Keratinocyte (primary cell): Measurements from ENCODE around the gene SNN.

Source experiments
- EZH2 ChIP-seq: IDR thresholded peaks from one replicate; pipeline ENCODE4 v1.6.1; 2012; ENCODE audit warnings: inconsistent platforms, mild to moderate bottlenecking, low read length, moderate library complexity
- TF ChIP-seq, protein P1 (sequence below), 3 experiments: IDR thresholded peaks in 1 of 3; conservative IDR thresholded peaks in 1 of 3; optimal IDR thresholded peaks in 1 of 3; 2 replicates in 2 of 3; 3 replicates in 1 of 3; pipeline versions ENCODE3 to v1.5.1; 2011; ENCODE audit warnings: low read length in 3 of 3, mild to moderate bottlenecking in 3 of 3, moderate library complexity in 2 of 3, control low read depth in 1 of 3, inconsistent platforms in 1 of 3; ENCODE audit not compliant: insufficient read depth in 2 of 3; ENCODE audit errors: extremely low read depth in 1 of 3

DNA sequence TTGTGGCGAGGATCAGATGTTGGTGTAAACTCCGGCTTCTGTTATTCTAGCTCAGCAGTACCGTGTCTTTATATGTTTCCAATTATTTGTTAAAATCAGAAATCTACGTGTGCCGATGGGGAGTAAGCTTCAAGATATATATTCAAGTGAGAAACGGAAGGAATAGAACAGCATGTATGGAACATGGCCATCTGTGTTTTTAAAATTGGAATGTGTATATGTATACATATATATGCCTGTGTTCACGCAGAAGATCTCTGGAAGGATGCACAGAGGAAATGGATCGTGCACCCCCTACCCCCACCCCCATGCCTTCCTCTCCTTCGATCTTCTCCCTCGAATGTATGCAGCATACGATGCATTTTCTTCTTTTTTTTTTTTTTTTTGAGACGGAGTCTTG is 7.7 kb upstream of the SNN start:
- TF ChIP-seq, protein P1, sequence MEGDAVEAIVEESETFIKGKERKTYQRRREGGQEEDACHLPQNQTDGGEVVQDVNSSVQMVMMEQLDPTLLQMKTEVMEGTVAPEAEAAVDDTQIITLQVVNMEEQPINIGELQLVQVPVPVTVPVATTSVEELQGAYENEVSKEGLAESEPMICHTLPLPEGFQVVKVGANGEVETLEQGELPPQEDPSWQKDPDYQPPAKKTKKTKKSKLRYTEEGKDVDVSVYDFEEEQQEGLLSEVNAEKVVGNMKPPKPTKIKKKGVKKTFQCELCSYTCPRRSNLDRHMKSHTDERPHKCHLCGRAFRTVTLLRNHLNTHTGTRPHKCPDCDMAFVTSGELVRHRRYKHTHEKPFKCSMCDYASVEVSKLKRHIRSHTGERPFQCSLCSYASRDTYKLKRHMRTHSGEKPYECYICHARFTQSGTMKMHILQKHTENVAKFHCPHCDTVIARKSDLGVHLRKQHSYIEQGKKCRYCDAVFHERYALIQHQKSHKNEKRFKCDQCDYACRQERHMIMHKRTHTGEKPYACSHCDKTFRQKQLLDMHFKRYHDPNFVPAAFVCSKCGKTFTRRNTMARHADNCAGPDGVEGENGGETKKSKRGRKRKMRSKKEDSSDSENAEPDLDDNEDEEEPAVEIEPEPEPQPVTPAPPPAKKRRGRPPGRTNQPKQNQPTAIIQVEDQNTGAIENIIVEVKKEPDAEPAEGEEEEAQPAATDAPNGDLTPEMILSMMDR (optimal IDR thresholded peaks at IDR 0.05 in 1 of 3, IDR thresholded peaks at IDR 0.05 in 1 of 3, conservative IDR thresholded peaks at IDR 0.05 in 1 of 3; ENCODE audit: extremely low read depth in 1 of 3, insufficient read depth in 2 of 3, low read length in 3 of 3), result no peak
- no peak for TF ChIP-seq EZH2
